ENCODE measurements around the gene PPIF. TPM values are rescaled to one million over a fixed set of nuclear protein-coding genes. Genes with fewer than 3 reads are reported as not detected.

Gene PPIF
- total and polyA plus RNA-seq, 2 donors (not counting 1 experiment from before 2014, with no cell fraction given), result 50.4 to 100 TPM

DNA sequence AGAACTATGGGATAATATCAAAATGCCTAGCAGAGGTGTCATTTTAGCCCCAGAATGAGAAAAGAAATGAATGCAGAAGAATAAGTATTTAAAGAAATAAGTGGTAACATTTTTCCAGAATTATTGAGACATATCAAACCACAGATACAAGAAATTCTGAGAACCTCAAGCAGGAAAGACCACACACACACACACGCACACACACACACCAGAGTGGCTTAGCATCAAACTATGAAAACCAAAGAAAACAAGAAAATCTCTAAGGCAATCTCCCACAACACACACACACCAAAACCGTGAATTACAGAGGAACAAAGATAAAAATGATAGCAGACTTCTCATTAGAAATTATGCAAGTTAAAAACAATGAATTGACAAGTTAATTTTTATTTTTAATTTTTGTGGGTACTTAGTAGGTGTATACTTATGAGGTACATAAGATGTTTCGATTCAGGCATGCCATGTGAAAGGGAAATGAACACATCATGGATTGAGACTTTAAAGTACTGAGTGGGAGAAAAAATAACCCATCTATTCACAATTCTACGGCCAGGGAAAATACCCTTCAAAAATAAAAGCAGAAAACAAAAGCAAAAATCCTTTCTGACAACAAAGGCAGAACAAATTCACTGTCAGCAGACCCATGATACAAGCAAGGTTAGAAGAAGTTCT, 14.6 kb downstream of the PPIF start:
- ATAC-seq (ENCODE audit: low read depth), result no peak
- Mint-ChIP-seq H3K9me3 (ENCODE audit: insufficient read depth) (no peaks in the 10 kb centered on the region), H3K4me3 (no peak overlapping the region), H3K27ac (no peak overlapping the region), H3K27me3 (no peaks in the 10 kb centered on the region), H3K4me1 (peaks cover 15% of the 10 kb centered on the region)
- no peak overlapping the region for H2AFZ ChIP-seq (ENCODE audit: insufficient read depth, low read depth, low read length, poor library complexity, severe bottlenecking)
- peaks cover 7 to 20% of the 10 kb centered on the region in 2 donors for H3K4me1 ChIP-seq (ENCODE audit: control insufficient read depth in 2 of 2, insufficient read depth in 2 of 2, low read length in 2 of 2)
- H3K27ac ChIP-seq (ENCODE audit: low read length in 2 of 2), result no peak overlapping the region
- POLR2A ChIA-PET, result no interaction called here
- intact Hi-C loops (cut with micrococcal nuclease), result no loop called here
- no peak overlapping the region for H3K9ac ChIP-seq (ENCODE audit: low read length)
- no peaks in the 10 kb centered on the region for H3K79me2 ChIP-seq (ENCODE audit: control insufficient read depth, insufficient read depth, low read length)
- no peak for DNase-seq
- no peak overlapping the region for H3K4me3 ChIP-seq (ENCODE audit: control extremely low read depth in 1 of 5, extremely low read depth in 1 of 5, insufficient read depth in 1 of 5, low read depth in 2 of 5, low read length in 4 of 5)
- WGBS (ENCODE audit: insufficient coverage), result no CpG with 5 or more reads among the region's 4 CpGs
- no peak overlapping the region for H3K4me2 ChIP-seq (replicated peaks; ENCODE audit: low read depth, low read length, poor library complexity, severe bottlenecking)
- CTCF ChIA-PET, result no interaction called here
- no peaks in the 10 kb centered on the region for H3K9me3 ChIP-seq (ENCODE audit: control extremely low read depth in 1 of 3, control insufficient read depth in 2 of 3, insufficient read depth in 1 of 3, low read length in 2 of 3)
- H3K27me3 ChIP-seq (replicated peaks in 1 of 4; ENCODE audit: control extremely low read depth in 1 of 4, control insufficient read depth in 3 of 4, insufficient read depth in 4 of 4, low read length in 3 of 4), result no peaks in the 10 kb centered on the region
- H4K20me1 ChIP-seq (ENCODE audit: control insufficient read depth, insufficient read depth, low read length, poor library complexity, severe bottlenecking), result no peaks in the 10 kb centered on the region
- no peak for TF ChIP-seq EZH2 (IDR thresholded peaks at IDR 0.05; ENCODE audit: borderline replicate concordance, insufficient read depth, low read depth, low read length, poor library complexity, severe bottlenecking)
- TF ChIP-seq, protein P1, sequence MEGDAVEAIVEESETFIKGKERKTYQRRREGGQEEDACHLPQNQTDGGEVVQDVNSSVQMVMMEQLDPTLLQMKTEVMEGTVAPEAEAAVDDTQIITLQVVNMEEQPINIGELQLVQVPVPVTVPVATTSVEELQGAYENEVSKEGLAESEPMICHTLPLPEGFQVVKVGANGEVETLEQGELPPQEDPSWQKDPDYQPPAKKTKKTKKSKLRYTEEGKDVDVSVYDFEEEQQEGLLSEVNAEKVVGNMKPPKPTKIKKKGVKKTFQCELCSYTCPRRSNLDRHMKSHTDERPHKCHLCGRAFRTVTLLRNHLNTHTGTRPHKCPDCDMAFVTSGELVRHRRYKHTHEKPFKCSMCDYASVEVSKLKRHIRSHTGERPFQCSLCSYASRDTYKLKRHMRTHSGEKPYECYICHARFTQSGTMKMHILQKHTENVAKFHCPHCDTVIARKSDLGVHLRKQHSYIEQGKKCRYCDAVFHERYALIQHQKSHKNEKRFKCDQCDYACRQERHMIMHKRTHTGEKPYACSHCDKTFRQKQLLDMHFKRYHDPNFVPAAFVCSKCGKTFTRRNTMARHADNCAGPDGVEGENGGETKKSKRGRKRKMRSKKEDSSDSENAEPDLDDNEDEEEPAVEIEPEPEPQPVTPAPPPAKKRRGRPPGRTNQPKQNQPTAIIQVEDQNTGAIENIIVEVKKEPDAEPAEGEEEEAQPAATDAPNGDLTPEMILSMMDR (IDR thresholded peaks at IDR 0.05), result no peak
- peaks cover 0 to 5% of the 10 kb centered on the region in 2 experiments for H3K36me3 ChIP-seq (replicated peaks in 1 of 2; ENCODE audit: control extremely low read depth in 1 of 2, control insufficient read depth in 1 of 2, extremely low read depth in 1 of 2, insufficient read depth in 2 of 2, low read length in 1 of 2)

DNA sequence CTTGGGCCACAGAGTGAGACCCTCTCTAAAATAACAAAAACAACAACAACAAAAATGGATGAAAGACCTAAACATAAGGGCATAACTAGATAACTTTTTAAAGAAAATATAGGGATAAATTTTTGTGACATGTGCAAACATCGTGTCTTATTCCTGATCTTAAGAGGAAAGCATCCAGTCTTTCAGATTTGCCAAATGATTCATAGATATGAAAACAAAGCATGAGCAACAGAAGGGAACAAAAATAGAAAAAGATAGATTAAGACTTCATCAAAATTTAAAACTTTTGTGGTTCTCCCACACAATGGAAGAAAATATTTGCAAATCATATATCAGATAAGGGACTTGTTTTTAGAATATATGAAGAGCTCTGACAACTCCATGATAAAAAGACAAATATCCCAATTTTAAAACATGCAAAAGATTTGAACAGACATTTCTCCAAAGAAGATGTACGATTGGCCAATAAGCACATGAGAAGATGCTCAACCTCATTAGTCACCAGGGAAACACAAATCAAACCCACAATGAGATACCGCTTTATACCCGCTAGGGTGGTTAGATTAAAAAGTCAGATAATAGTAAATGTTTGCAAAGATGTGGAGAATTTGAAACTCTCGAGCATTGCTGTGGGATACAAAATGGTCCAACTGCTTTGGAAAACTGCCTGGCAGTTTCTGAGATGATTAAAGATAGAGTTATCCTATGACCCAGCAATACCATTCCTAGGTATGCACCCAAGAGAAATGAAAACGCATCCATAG, 20.3 kb downstream of the PPIF start:
- Histone ChIP-seq H3K79me2 (ENCODE audit: control insufficient read depth, insufficient read depth, low read length) (no peaks in the 10 kb centered on the region), H3K9me3 (ENCODE audit: control extremely low read depth in 1 of 3, control insufficient read depth in 2 of 3, insufficient read depth in 1 of 3, low read length in 2 of 3) (peaks cover 0 to 11% (median 3%) of the 10 kb centered on the region in 3 donors), H3K27me3 (replicated peaks in 1 of 4; ENCODE audit: control extremely low read depth in 1 of 4, control insufficient read depth in 3 of 4, insufficient read depth in 4 of 4, low read length in 3 of 4) (no peaks in the 10 kb centered on the region), H3K9ac (ENCODE audit: low read length) (no peak overlapping the region), H3K4me3 (ENCODE audit: control extremely low read depth in 1 of 5, extremely low read depth in 1 of 5, insufficient read depth in 1 of 5, low read depth in 2 of 5, low read length in 4 of 5) (no peak overlapping the region), H4K20me1 (ENCODE audit: control insufficient read depth, insufficient read depth, low read length, poor library complexity, severe bottlenecking) (no peaks in the 10 kb centered on the region), H3K4me2 (replicated peaks; ENCODE audit: low read depth, low read length, poor library complexity, severe bottlenecking) (no peak overlapping the region), H3K36me3 (replicated peaks in 1 of 2; ENCODE audit: control extremely low read depth in 1 of 2, control insufficient read depth in 1 of 2, extremely low read depth in 1 of 2, insufficient read depth in 2 of 2, low read length in 1 of 2) (no peaks in the 10 kb centered on the region), H3K27ac (ENCODE audit: low read length in 2 of 2) (no peak overlapping the region), H2AFZ (ENCODE audit: insufficient read depth, low read depth, low read length, poor library complexity, severe bottlenecking) (no peak overlapping the region), H3K4me1 (ENCODE audit: control insufficient read depth in 2 of 2, insufficient read depth in 2 of 2, low read length in 2 of 2) (no peaks in the 10 kb centered on the region)
- intact Hi-C loops (cut with micrococcal nuclease), result no loop called here
- DNase-seq (no peak), ATAC-seq (ENCODE audit: low read depth) (no peak)
- TF ChIP-seq EZH2 (IDR thresholded peaks at IDR 0.05; ENCODE audit: borderline replicate concordance, insufficient read depth, low read depth, low read length, poor library complexity, severe bottlenecking), result no peak
- TF ChIP-seq, protein P1 (IDR thresholded peaks at IDR 0.05), result no peak
- no peaks in the 10 kb centered on the region for H3K9me3 Mint-ChIP-seq (ENCODE audit: insufficient read depth)
- WGBS (ENCODE audit: insufficient coverage), result 83% methylated on average over 1 of the region's 6 CpGs
- ChIA-PET CTCF (no interaction called here), POLR2A (no interaction called here)
- no peaks in the 10 kb centered on the region for H3K4me1 Mint-ChIP-seq
- no peak overlapping the region for H3K4me3 Mint-ChIP-seq
- H3K27ac Mint-ChIP-seq, result no peak overlapping the region
- H3K27me3 Mint-ChIP-seq, result peaks cover 6% of the 10 kb centered on the region
